Liver (tissue), 3 donors: ENCODE data around the gene MCF2L2.

Experiments used
- GABPA ChIP-seq, 2 donors: IDR thresholded peaks in 1 of 2; conservative IDR thresholded peaks in 1 of 2; 2 replicates each; pipeline ENCODE4 v1.6.1; 2016; ENCODE audit warnings: antibody characterized with exemption in 2 of 2, mild to moderate bottlenecking in 1 of 2, moderate library complexity in 1 of 2
- HNF4A ChIP-seq, 2 donors: conservative IDR thresholded peaks; 2 replicates each; pipeline ENCODE4 v1.6.1; 2016; ENCODE audit warnings: antibody characterized with exemption in 2 of 2, mild to moderate bottlenecking in 2 of 2
- RAD21 ChIP-seq, 2 donors: IDR thresholded peaks; 2 replicates each; pipeline ENCODE4 v1.6.1; 2016; ENCODE audit warnings: antibody characterized with exemption in 2 of 2, mild to moderate bottlenecking in 2 of 2
- RXRA ChIP-seq, 2 donors: IDR thresholded peaks; 2 replicates each; pipeline ENCODE4 v1.6.1; 2017 to 2018; ENCODE audit warnings: antibody characterized with exemption in 2 of 2, mild to moderate bottlenecking in 1 of 2
- SP1 ChIP-seq: IDR thresholded peaks from 2 replicates; pipeline ENCODE4 v1.6.1; 2018; ENCODE audit warnings: antibody characterized with exemption, mild to moderate bottlenecking
- TAF1 ChIP-seq: conservative IDR thresholded peaks from 2 replicates; pipeline ENCODE4 v1.6.1; 2016; ENCODE audit warnings: antibody characterized with exemption, mild to moderate bottlenecking
- YY1 ChIP-seq: IDR thresholded peaks from 2 replicates; pipeline ENCODE4 v1.6.1; 2016; ENCODE audit warnings: antibody characterized with exemption, mild to moderate bottlenecking
- TF ChIP-seq, protein P1 (sequence below): fragments of 150-350 bp; IDR thresholded peaks from 2 replicates; pipeline ENCODE4 v1.5.1; 2017; ENCODE audit warnings: improper control_type of control experiment, low read depth, low read length; ENCODE audit not compliant: missing input control
- TF ChIP-seq, protein P2 (sequence below): IDR thresholded peaks from 2 replicates; pipeline ENCODE4 v1.6.1; 2016; ENCODE audit warnings: antibody characterized with exemption, mild to moderate bottlenecking
- TF ChIP-seq, protein P3 (sequence below): IDR thresholded peaks from 2 replicates; pipeline ENCODE4 v1.6.1; 2016; ENCODE audit warnings: antibody characterized with exemption
- donor health status: healthy.
- donor health status: healthy.

DNA sequence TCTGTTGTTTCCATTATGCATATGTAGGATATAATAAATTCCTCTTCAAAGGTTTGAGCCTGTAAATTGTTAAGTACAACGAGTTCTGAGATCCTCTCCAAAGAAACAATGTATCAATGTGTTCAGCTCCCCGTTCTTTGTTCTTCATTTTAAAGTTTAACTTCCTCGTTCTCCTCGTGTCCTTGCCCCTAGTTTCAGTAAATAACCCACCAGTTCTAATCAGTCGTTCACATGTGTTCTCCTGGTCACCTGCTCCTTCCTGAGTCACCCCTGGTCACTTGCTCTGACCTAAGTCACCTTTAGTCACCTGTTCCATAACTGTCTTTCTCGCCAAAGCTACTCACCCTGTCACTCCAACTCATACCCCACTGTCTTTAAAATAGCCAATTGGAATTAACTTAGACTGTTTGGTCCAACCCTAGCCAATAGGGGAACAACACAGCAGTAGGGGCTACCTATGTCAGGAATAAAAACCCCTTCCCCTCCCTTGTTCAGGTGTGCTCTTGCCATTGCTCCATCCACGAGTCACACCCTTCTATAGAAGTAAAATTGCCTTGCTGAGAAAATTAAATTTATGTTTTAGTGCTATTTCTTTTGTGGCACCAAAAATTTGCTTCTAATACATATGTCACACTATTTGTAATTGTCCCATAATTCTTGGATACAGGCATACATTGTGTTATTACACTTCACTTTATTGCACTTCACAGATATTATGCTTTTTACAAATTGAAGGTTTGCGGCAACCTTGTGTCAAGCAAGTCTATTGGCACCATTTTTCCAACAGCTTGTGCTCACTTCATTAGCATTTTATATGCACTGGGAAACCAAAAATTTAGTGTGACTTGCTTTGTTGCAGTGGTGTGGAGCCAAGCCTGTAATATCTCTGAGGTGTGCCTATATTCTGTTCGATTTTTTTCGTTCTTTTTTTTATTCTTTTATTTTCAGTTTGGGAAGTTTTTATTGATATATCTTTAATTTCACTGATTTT lies 15.3 kb upstream of the MCF2L2 start:
- TF ChIP-seq, protein P1, sequence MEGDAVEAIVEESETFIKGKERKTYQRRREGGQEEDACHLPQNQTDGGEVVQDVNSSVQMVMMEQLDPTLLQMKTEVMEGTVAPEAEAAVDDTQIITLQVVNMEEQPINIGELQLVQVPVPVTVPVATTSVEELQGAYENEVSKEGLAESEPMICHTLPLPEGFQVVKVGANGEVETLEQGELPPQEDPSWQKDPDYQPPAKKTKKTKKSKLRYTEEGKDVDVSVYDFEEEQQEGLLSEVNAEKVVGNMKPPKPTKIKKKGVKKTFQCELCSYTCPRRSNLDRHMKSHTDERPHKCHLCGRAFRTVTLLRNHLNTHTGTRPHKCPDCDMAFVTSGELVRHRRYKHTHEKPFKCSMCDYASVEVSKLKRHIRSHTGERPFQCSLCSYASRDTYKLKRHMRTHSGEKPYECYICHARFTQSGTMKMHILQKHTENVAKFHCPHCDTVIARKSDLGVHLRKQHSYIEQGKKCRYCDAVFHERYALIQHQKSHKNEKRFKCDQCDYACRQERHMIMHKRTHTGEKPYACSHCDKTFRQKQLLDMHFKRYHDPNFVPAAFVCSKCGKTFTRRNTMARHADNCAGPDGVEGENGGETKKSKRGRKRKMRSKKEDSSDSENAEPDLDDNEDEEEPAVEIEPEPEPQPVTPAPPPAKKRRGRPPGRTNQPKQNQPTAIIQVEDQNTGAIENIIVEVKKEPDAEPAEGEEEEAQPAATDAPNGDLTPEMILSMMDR, result no peak
- TF ChIP-seq YY1 (no peak), RAD21 (IDR thresholded peaks at IDR 0.05) (no peak), SP1 (no peak), GABPA (IDR thresholded peaks at IDR 0.05 in 1 of 2, conservative IDR thresholded peaks at IDR 0.05 in 1 of 2) (no peak), TAF1 (no peak), HNF4A (conservative IDR thresholded peaks at IDR 0.05) (no peak), RXRA (IDR thresholded peaks at IDR 0.05) (no peak)
- TF ChIP-seq, protein P2, sequence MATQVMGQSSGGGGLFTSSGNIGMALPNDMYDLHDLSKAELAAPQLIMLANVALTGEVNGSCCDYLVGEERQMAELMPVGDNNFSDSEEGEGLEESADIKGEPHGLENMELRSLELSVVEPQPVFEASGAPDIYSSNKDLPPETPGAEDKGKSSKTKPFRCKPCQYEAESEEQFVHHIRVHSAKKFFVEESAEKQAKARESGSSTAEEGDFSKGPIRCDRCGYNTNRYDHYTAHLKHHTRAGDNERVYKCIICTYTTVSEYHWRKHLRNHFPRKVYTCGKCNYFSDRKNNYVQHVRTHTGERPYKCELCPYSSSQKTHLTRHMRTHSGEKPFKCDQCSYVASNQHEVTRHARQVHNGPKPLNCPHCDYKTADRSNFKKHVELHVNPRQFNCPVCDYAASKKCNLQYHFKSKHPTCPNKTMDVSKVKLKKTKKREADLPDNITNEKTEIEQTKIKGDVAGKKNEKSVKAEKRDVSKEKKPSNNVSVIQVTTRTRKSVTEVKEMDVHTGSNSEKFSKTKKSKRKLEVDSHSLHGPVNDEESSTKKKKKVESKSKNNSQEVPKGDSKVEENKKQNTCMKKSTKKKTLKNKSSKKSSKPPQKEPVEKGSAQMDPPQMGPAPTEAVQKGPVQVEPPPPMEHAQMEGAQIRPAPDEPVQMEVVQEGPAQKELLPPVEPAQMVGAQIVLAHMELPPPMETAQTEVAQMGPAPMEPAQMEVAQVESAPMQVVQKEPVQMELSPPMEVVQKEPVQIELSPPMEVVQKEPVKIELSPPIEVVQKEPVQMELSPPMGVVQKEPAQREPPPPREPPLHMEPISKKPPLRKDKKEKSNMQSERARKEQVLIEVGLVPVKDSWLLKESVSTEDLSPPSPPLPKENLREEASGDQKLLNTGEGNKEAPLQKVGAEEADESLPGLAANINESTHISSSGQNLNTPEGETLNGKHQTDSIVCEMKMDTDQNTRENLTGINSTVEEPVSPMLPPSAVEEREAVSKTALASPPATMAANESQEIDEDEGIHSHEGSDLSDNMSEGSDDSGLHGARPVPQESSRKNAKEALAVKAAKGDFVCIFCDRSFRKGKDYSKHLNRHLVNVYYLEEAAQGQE, result no peak
- TF ChIP-seq, protein P3, sequence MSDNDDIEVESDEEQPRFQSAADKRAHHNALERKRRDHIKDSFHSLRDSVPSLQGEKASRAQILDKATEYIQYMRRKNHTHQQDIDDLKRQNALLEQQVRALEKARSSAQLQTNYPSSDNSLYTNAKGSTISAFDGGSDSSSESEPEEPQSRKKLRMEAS, result no peak
